Calu3 (cell line): ENCODE results near the gene PDGFA. TPM values are rescaled to one million over a fixed set of nuclear protein-coding genes. Genes with fewer than 3 reads are reported as not detected.
"Not testable (repeated sequence)": the region's sequence is repeated elsewhere in the genome, so short reads cannot be mapped to it uniquely, and the experiment has no call there.

Experiments used
- BruUV-seq: library from RNA; stranded (reverse); fragments of 400-500 nt; replicated peaks from 2 replicates; lab custom pipeline; 2021; lab: Mats Ljungman, UMichigan
- CTCF ChIA-PET: fragments of 300-600 bp; sonication (Branson Sonifier 250); formaldehyde crosslinking; loops from one replicate; lab custom pipeline; 2022; ENCODE audit warnings: antibody characterized with exemption; lab: Charles Lee
- DNase-seq: peaks from one replicate; pipeline ENCODE4 v3.0.0; 2022
- H3K27ac Mint-ChIP-seq: one replicate; pipeline ENCODE4 v1.8.0; 2022; ENCODE audit warnings: mixed read lengths; ENCODE audit not compliant: unreplicated experiment
- H3K27me3 Mint-ChIP-seq: one replicate; pipeline ENCODE4 v1.8.0; 2022; ENCODE audit warnings: mixed read lengths; ENCODE audit not compliant: unreplicated experiment
- H3K36me3 Mint-ChIP-seq: one replicate; pipeline ENCODE4 v1.8.0; 2022; ENCODE audit warnings: mild to moderate bottlenecking, moderate library complexity, mixed read lengths; ENCODE audit not compliant: insufficient read depth, unreplicated experiment
- H3K4me1 Mint-ChIP-seq: one replicate; pipeline ENCODE4 v1.8.0; 2022; ENCODE audit warnings: mild to moderate bottlenecking, low read depth, mixed read lengths; ENCODE audit not compliant: unreplicated experiment
- H3K4me3 Mint-ChIP-seq: one replicate; pipeline ENCODE4 v1.8.0; 2022; ENCODE audit warnings: mild to moderate bottlenecking, low read depth, moderate library complexity, mixed read lengths; ENCODE audit not compliant: unreplicated experiment
- H3K9me3 Mint-ChIP-seq: one replicate; pipeline ENCODE4 v1.8.0; 2022; ENCODE audit warnings: low read depth, mixed read lengths; ENCODE audit not compliant: unreplicated experiment
- intact Hi-C: fragments of 100-400 bp; cut with micrococcal nuclease; formaldehyde crosslinking; loops from one replicate; pipeline ENCODE4 v1.10.0; 2022; ENCODE audit not compliant: unreplicated experiment
- total RNA-seq: library from RNA; stranded (reverse); gene quantifications from 2 replicates; pipeline ENCODE4 v1.2.3, GENCODE V29; 2022
- TF ChIP-seq, protein P1 (sequence below): fragments of 200-600 bp; IDR thresholded peaks from one replicate; pipeline ENCODE4 v1.8.0; 2022; ENCODE audit warnings: antibody characterized with exemption; ENCODE audit not compliant: unreplicated experiment

PDGFA gene
- total RNA-seq, 1 experiment from 2014 or later = 4.5 TPM

DNA sequence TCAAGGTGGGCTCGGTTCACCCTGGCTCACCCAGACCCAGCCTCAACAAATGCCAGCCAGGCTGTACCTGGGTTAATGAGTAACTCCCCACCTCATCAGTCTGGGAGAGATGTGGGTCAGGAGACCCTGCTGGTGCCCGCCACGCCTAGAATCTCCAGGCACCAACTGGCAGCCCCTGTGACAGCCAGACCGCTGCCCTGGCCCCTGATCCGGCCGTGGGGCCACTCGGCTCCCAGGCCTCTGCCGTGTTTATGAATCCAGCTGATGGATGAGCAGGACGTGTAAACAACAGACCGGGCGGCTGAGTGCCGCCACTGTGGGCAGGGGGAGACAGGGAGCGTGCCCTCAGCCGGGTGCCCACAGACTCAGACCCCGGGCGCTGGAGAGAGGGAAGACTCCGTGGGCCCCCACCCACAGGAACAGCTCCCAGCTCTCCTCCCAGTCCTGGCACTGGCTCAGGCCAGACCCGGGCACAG, 34.0 kb upstream of the PDGFA start:
- Mint-ChIP-seq H3K36me3 (peaks cover 4% of the 10 kb centered on the region), H3K4me3 (no peak overlapping the region), H3K9me3 (no peaks in the 10 kb centered on the region), H3K4me1 (no peaks in the 10 kb centered on the region), H3K27ac (no peak overlapping the region), H3K27me3 (peaks cover 33% of the 10 kb centered on the region)
- BruUV-seq = no TSS peak
- CTCF ChIA-PET = interaction anchor here (1.0 to 1.4 kb wide), 2 partner anchors 11 to 26 kb away, joined by 4 to 5 read pairs; no protein-coding TSS in a partner anchor
- intact Hi-C loops = no loop called here
- no peak for DNase-seq
- TF ChIP-seq, protein P1, sequence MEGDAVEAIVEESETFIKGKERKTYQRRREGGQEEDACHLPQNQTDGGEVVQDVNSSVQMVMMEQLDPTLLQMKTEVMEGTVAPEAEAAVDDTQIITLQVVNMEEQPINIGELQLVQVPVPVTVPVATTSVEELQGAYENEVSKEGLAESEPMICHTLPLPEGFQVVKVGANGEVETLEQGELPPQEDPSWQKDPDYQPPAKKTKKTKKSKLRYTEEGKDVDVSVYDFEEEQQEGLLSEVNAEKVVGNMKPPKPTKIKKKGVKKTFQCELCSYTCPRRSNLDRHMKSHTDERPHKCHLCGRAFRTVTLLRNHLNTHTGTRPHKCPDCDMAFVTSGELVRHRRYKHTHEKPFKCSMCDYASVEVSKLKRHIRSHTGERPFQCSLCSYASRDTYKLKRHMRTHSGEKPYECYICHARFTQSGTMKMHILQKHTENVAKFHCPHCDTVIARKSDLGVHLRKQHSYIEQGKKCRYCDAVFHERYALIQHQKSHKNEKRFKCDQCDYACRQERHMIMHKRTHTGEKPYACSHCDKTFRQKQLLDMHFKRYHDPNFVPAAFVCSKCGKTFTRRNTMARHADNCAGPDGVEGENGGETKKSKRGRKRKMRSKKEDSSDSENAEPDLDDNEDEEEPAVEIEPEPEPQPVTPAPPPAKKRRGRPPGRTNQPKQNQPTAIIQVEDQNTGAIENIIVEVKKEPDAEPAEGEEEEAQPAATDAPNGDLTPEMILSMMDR = no peak

DNA sequence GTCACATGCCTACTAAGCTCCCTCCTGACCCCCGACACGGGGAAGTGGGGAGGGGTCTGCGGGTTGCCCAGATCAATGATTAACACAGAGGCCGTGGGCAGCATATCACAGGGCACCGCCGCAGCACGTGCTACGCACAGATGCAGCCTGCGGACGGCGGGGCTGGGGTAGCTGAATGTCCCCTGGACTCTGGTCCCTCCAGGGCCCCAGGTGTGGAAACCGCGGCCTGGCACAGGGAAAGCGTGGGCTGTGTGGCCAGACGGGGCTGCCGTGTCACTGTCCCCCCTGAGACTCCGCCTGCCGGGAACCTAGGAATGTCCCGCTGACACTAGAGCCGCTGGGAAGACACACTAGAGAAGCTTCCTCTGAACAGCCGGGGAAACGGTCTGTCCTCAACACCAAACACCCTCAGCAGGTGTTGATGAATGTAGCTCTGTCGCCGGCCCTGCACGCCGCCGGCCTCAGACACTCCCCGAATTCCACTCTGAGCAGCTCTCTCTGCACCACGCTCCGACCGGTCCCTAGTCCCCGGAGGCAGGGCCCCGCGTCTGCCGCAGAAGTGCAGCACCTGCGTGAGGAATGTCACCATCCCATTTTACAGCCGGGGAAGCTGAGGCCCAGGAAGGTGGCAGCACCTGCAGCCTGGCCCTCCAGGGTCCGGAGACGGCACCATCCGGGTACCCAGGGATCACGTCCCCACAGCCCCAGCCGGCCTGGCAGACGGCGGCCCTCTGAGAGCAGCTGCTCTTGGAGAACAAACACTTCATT, 33.4 kb upstream of the PDGFA start:
- intact Hi-C loops = no loop called here
- no peaks in the 10 kb centered on the region for H3K9me3 Mint-ChIP-seq
- peaks cover 4% of the 10 kb centered on the region for H3K36me3 Mint-ChIP-seq
- no peaks in the 10 kb centered on the region for H3K4me1 Mint-ChIP-seq
- TF ChIP-seq, protein P1 = no peak
- H3K27me3 Mint-ChIP-seq = peaks cover 33% of the 10 kb centered on the region
- CTCF ChIA-PET = interaction anchor here (0.9 to 1.4 kb wide), 3 partner anchors 10 to 27 kb away, joined by 3 to 5 read pairs (median 4); no protein-coding TSS in a partner anchor
- no peak overlapping the region for H3K27ac Mint-ChIP-seq
- BruUV-seq = no TSS peak
- DNase-seq = no peak
- no peak overlapping the region for H3K4me3 Mint-ChIP-seq

- DNase-seq, H3K4me3 Mint-ChIP-seq, H3K4me1 Mint-ChIP-seq, H3K27ac Mint-ChIP-seq, H3K36me3 Mint-ChIP-seq, H3K9me3 Mint-ChIP-seq, intact Hi-C loops, BruUV-seq: not testable (repeated sequence)
- peaks cover 33% of the 10 kb centered on the region for H3K27me3 Mint-ChIP-seq
- CTCF ChIA-PET = interaction anchor here (0.7 to 1.4 kb wide), 3 partner anchors 9 to 24 kb away, joined by 3 to 6 read pairs (median 5); no protein-coding TSS in a partner anchor
These were observed 32.7 kb upstream of the PDGFA start for GRCh38 chr7:552151-552867.

- BruUV-seq, H3K27ac Mint-ChIP-seq, H3K4me3 Mint-ChIP-seq, H3K36me3 Mint-ChIP-seq, H3K4me1 Mint-ChIP-seq, intact Hi-C loops, DNase-seq, H3K9me3 Mint-ChIP-seq: not testable (repeated sequence)
- CTCF ChIA-PET = interaction anchor here (0.7 kb wide), 1 partner anchor 24 kb away, joined by 6 read pairs; no protein-coding TSS in a partner anchor
- H3K27me3 Mint-ChIP-seq = peaks cover 33% of the 10 kb centered on the region
These were observed 31.9 kb upstream of the PDGFA start for GRCh38 chr7:551615-551970.

DNA sequence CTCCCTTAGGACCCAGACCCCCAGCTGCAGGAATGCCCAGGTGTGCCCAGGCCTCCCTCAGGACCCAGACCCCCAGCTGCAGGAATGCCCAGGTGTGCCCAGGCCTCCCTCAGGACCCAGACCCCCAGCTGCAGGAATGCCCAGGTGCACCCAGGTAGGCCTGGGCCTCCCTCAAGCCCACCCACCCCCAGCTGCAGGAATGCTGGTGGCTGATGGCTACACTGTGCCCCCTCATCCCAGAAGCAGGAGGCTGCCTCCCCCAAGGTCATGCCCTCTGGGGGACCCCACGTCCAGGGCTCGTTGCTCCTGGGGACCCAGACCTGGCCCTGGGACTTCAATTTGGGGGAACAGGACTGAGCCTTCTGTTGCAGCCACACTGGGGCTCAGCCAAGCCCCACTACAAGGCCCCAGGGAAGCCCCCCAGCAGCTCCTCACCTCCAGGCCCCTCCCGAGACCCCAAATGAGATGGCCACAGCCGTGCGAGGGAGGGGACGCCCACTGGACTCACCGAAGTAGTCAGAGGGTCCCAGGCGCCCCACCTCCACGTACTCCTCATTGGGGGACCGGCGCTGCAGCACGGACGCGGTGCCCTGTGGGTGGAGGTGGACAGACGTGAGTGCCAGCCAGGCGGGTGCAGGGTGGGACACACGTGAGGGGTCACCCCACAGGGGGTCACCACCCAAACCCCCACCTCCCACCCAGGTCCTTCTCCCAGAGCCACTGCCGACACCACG, 31.4 kb upstream of the PDGFA start:
- TF ChIP-seq, protein P1 = no peak
- BruUV-seq = no TSS peak
- Mint-ChIP-seq H3K36me3 (peaks cover 4% of the 10 kb centered on the region), H3K4me3 (no peak overlapping the region), H3K9me3 (no peaks in the 10 kb centered on the region), H3K4me1 (no peaks in the 10 kb centered on the region), H3K27me3 (peaks cover 33% of the 10 kb centered on the region), H3K27ac (no peak overlapping the region)
- intact Hi-C loops = no loop called here
- no peak for DNase-seq
- CTCF ChIA-PET = no interaction called here
